Loucy (cell line): ENCODE results near the gene CYB561A3.

ENCODE experiments used
- H2AFZ ChIP-seq: fragments of 200-600 bp; sonication (generic); 2 replicates; pipeline ENCODE4 v1.6.0; 2016; ENCODE audit warnings: antibody characterized with exemption, mild to moderate bottlenecking, low read length, moderate library complexity
- H3F3A ChIP-seq: fragments of 200-600 bp; 2 replicates; pipeline ENCODE4 v1.6.0; 2016; ENCODE audit warnings: antibody characterized with exemption, low read depth, mild to moderate bottlenecking
- H3K27me3 ChIP-seq: fragments of 200-600 bp; sonication (generic); 2 replicates; pipeline ENCODE4 v1.6.1; 2014; ENCODE audit warnings: low read length, mild to moderate bottlenecking; ENCODE audit not compliant: insufficient read depth, poor library complexity, severe bottlenecking
- H3K36me3 ChIP-seq: fragments of 200-600 bp; sonication (generic); 2 replicates; pipeline ENCODE4 v1.6.1; 2016; ENCODE audit warnings: low read length; ENCODE audit not compliant: insufficient read depth
- H3K4me1 ChIP-seq: fragments of 200-600 bp; sonication (generic); 2 replicates; pipeline ENCODE4 v1.5.1; 2014; ENCODE audit warnings: low read length, mild to moderate bottlenecking; ENCODE audit not compliant: insufficient read depth, poor library complexity, severe bottlenecking
- H3K4me2 ChIP-seq: fragments of 200-600 bp; sonication (generic); 2 replicates; pipeline ENCODE4 v1.6.0; 2014; ENCODE audit warnings: antibody characterized with exemption, low read length, low read depth, mild to moderate bottlenecking; ENCODE audit not compliant: poor library complexity, severe bottlenecking
- H3K4me3 ChIP-seq: fragments of 200-600 bp; sonication (generic); 2 replicates; pipeline ENCODE4 v1.5.1; 2014; ENCODE audit warnings: low read length, mild to moderate bottlenecking, mixed read lengths; ENCODE audit not compliant: poor library complexity, severe bottlenecking
- H3K79me2 ChIP-seq: fragments of 200-600 bp; sonication (generic); 2 replicates; pipeline ENCODE4 v1.6.1; 2014; ENCODE audit warnings: low read length; ENCODE audit not compliant: insufficient read depth
- H3K9ac ChIP-seq: fragments of 200-600 bp; sonication (generic); 2 replicates; pipeline ENCODE4 v1.6.0; 2014; ENCODE audit warnings: mild to moderate bottlenecking, low read depth, low read length, moderate library complexity; ENCODE audit not compliant: poor library complexity, severe bottlenecking
- H3K9me2 ChIP-seq: fragments of 200-600 bp; sonication (generic); replicated peaks from 2 replicates; pipeline ENCODE4 v1.6.1; 2016; ENCODE audit warnings: low read depth, low read length, mixed read lengths
- H3K9me3 ChIP-seq: fragments of 200-600 bp; sonication (generic); 2 replicates; pipeline ENCODE4 v1.6.1; 2014; ENCODE audit warnings: mild to moderate bottlenecking, antibody characterized with exemption, low read length, low read depth; ENCODE audit not compliant: insufficient read depth
- H4K20me1 ChIP-seq: fragments of 200-600 bp; sonication (generic); 2 replicates; pipeline ENCODE4 v1.6.0; 2014; ENCODE audit warnings: antibody characterized with exemption, low read length, mild to moderate bottlenecking; ENCODE audit not compliant: insufficient read depth, poor library complexity, severe bottlenecking
- EZH2phosphoT487 ChIP-seq: fragments of 200-600 bp; IDR thresholded peaks from 2 replicates; pipeline ENCODE4 v1.6.1; 2018; ENCODE audit warnings: antibody characterized with exemption, mild to moderate bottlenecking, moderate library complexity, borderline replicate concordance
- TF ChIP-seq, protein P1 (sequence below): fragments of 200-600 bp; sonication (generic); conservative IDR thresholded peaks from 2 replicates; pipeline ENCODE4 v1.5.1; 2014; ENCODE audit warnings: mild to moderate bottlenecking, antibody characterized with exemption, low read length

Gene CYB561A3

GRCh38 chr11:61345954-61346843 is 15.5 kb downstream of the CYB561A3 start:
- Histone ChIP-seq H3K36me3 (no peaks in the 10 kb centered on the region; the same call in 1 of the 2 replicates), H2AFZ (no peak overlapping the region), H3K9me3 (no peaks in the 10 kb centered on the region), H3K79me2 (no peaks in the 10 kb centered on the region), H3K4me3 (no peak overlapping the region), H4K20me1 (no peaks in the 10 kb centered on the region), H3K4me2 (peak overlapping the region; percentile 43), H3K9ac (peak overlapping the region; percentile 33), H3K9me2 (no peaks in the 10 kb centered on the region), H3K4me1 (peaks cover 11% of the 10 kb centered on the region), H3K27me3 (no peaks in the 10 kb centered on the region), H3F3A (no peaks in the 10 kb centered on the region)
- TF ChIP-seq, protein P1, sequence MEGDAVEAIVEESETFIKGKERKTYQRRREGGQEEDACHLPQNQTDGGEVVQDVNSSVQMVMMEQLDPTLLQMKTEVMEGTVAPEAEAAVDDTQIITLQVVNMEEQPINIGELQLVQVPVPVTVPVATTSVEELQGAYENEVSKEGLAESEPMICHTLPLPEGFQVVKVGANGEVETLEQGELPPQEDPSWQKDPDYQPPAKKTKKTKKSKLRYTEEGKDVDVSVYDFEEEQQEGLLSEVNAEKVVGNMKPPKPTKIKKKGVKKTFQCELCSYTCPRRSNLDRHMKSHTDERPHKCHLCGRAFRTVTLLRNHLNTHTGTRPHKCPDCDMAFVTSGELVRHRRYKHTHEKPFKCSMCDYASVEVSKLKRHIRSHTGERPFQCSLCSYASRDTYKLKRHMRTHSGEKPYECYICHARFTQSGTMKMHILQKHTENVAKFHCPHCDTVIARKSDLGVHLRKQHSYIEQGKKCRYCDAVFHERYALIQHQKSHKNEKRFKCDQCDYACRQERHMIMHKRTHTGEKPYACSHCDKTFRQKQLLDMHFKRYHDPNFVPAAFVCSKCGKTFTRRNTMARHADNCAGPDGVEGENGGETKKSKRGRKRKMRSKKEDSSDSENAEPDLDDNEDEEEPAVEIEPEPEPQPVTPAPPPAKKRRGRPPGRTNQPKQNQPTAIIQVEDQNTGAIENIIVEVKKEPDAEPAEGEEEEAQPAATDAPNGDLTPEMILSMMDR, result no peak
- TF ChIP-seq EZH2phosphoT487, result no peak

DNA sequence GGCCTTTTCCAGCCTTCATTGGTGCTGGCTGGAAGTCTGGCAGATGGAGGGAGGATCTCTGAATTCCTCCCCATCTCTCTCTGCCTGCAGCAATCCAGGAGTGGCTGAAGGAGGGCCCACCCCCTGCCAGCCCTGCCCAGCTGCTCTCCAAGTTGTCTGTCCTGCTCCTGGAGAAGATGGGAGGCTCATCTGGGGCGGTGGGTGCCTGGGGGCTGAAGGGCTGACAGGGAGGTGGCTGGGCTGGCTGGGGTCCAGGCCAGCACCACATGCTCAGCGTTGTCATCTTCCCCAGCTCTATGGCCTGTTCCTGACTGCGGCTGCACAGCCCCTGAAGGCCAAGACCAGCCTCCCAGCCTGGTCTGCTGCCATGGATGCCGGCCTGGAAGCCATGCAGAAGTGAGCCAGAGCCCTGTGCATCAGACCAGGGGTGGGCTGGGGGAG is 16.5 kb downstream of the CYB561A3 start:
- no peaks in the 10 kb centered on the region; the same call in 1 of the 2 replicates for H3K36me3 ChIP-seq
- H3K79me2 ChIP-seq, result no peaks in the 10 kb centered on the region
- no peaks in the 10 kb centered on the region for H3F3A ChIP-seq
- no peak overlapping the region for H3K4me3 ChIP-seq
- H3K9me2 ChIP-seq, result no peaks in the 10 kb centered on the region
- no peaks in the 10 kb centered on the region for H4K20me1 ChIP-seq
- H3K4me2 ChIP-seq, result no peak overlapping the region
- H3K9me3 ChIP-seq, result no peaks in the 10 kb centered on the region
- TF ChIP-seq EZH2phosphoT487, result no peak
- TF ChIP-seq, protein P1, result no peak
- H2AFZ ChIP-seq, result no peak overlapping the region
- no peaks in the 10 kb centered on the region for H3K27me3 ChIP-seq
- H3K4me1 ChIP-seq, result peaks cover 11% of the 10 kb centered on the region
- H3K9ac ChIP-seq, result no peak overlapping the region

DNA sequence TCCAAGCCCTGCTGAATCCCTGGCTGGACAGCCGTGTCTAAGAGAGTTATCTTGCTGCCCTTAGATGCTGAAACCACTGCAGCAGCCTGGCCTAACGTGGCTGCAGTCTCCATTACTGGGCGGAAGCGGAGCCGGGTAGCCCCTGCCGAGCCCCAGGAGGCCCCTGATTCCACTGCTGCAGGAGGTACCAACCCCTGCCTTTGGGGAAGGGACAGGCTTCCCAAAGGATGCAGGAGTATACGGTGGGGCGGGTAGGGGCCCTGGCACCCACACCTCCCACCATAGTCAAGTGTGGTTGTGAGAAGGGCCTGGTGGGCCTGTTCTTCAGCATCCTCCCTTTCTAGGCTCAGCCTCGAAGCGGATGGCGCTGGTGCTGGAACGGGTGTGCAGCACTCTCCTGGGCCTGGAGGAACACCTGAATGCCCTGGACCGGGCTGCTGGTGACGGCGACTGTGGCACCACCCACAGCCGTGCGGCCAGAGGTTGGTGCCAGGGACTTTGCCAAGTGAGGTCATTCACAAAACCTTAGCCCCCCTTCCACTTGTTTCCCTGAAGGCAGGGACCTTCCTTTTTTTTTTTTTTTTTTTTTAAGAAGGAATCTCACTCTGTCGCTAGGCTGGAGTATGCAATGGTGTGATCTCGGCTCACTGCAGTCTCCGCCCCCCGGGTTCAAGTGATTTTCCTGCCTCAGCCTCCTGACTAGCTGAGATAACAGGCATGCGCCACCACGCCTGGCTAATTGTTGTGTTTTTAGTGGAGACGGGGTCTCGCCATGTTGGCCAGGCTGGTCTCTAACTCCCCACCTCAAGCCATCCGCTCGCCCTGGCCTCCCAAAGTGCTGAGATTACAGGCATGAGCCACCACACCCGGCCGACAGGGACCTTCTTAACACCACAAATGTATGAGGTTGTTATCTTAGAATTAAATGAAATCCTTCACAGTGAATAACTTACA is 17.6 kb downstream of the CYB561A3 start:
- TF ChIP-seq, protein P1, result no peak
- no peak for TF ChIP-seq EZH2phosphoT487
- H2AFZ ChIP-seq, result no peak overlapping the region
- H3K4me3 ChIP-seq, result no peak overlapping the region
- peaks cover 11% of the 10 kb centered on the region for H3K4me1 ChIP-seq
- no peaks in the 10 kb centered on the region for H3K79me2 ChIP-seq
- H3K9me2 ChIP-seq, result no peaks in the 10 kb centered on the region
- no peak overlapping the region for H3K4me2 ChIP-seq
- H3K9me3 ChIP-seq, result no peaks in the 10 kb centered on the region
- no peaks in the 10 kb centered on the region; the same call in 1 of the 2 replicates for H3K36me3 ChIP-seq
- no peaks in the 10 kb centered on the region for H3F3A ChIP-seq
- H4K20me1 ChIP-seq, result no peaks in the 10 kb centered on the region
- no peaks in the 10 kb centered on the region for H3K27me3 ChIP-seq
- H3K9ac ChIP-seq, result no peak overlapping the region
